ENCODE results near the gene NARF. TPM values are rescaled to one million over a fixed set of nuclear protein-coding genes. Genes with fewer than 3 reads are reported as not detected.

NARF gene
- total RNA-seq, 2 donors from 2014 or later, result 68.7 to 75.5 TPM

DNA sequence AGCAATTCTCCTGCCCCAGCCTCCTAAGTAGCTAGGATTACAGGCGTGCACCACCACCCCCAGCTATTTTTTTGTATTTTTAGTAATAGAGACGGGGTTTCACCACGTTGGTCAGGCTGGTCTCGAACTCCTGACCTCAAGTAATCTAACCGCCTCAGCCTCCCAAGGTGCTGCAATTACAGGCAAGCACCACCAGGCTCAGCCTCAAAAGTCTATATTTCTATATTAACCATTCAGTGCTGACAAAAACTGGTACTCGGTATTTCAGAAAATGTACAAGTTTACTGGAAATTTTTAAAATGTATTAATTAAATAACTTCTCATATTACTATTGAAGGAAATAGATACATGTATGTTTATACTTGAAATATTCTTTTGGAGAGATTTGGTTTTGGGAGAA lies 41.8 kb upstream of the NARF start:
- no peak for TF ChIP-seq CTCF (IDR thresholded peaks at IDR 0.05)

DNA sequence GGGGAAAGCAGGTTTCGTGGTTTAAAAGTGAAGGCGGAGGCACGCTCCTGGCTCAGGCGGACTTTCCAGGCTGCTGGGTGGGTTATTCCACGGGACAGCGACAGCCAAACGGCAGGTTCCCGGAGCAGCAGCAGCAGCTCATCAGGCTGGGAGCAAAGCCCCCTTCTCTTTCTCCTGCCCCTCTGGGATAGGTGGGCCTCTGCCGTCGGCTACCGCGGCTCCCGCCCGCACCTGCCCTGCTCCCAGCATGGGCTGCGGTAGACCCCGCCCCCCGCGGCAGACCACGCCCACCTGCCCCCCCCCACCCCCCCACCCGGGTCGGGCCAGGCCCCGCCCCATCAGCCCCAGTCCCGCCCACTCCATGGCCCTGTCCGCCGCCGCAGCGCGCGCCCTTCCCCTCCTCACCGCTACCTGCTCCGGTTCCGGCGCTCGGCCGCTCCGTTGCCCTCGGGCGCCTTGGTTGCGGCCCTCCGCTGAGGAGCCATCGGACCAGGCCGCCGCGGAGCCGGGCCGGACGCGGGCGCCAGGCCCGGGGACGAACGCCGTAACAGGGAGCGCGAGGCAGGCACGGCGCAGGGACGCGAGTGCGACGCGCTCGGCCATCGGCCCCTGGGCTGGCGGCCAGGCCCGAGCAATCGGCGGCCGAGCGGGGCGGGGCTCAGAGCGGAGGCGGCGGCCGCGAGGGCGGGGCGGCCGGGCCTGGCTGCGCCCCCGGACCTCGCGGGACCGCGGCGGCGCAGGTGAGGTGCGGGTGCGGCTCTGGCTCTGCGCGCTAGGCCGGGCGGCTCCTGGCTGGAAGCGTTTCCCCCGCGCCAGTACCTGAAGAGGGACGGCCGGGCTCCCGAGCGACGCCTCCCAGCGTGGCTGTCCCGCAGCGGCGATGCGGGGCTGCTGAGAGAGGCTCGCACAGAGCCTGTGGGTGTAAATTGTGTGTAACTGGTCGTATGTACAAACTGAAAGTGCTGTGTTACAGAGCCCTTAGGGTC lies 40.2 kb upstream of the NARF start, which contains the start of the genes HEXD and OGFOD3:
Gene HEXD (plus strand): TSS at position 347 of the 986 bp plus-strand sequence. CDS start 1,453 bp downstream, outside the sequence.
Gene OGFOD3 (minus strand): TSS at position 586 of the 986 bp plus-strand sequence. CDS start 101 bp downstream, at position 485.
- no peaks in the 10 kb centered on the region for H3K36me3 ChIP-seq
- H3K9ac ChIP-seq (ENCODE audit: low read depth in 2 of 2, low read length in 2 of 2), result peak within 1 kb of the TSS; percentile 87 to 89
- intact Hi-C loops (cut with DNase I), result no loop called here
- no peak for TF ChIP-seq CTCF (IDR thresholded peaks at IDR 0.05)
- H3K27me3 ChIP-seq, result no peaks in the 10 kb centered on the region
- no peaks in the 10 kb centered on the region for H3K9me3 ChIP-seq
- peak; percentile 83 for DNase-seq
- H3K27ac ChIP-seq, result peak within 1 kb of the TSS; percentile 82
- H3K4me3 ChIP-seq, result peak within 1 kb of the TSS; percentile 66
- no peaks in the 10 kb centered on the region for H3K4me1 ChIP-seq

More for the DNA sequence above, 41.8 kb upstream of the NARF start:
- no peaks in the 10 kb centered on the region for H3K27me3 ChIP-seq
- intact Hi-C loops (cut with DNase I), result no loop called here
- H3K9ac ChIP-seq (ENCODE audit: low read depth in 2 of 2, low read length in 2 of 2), result no peak overlapping the region
- no peaks in the 10 kb centered on the region for H3K36me3 ChIP-seq
- no peaks in the 10 kb centered on the region for H3K4me1 ChIP-seq
- no peak overlapping the region for H3K27ac ChIP-seq
- no peak overlapping the region for H3K4me3 ChIP-seq
- H3K9me3 ChIP-seq, result no peaks in the 10 kb centered on the region
- no peak for DNase-seq

- peak overlapping the region; percentile 66 for H3K4me3 ChIP-seq
- DNase-seq, result no peak
- no peaks in the 10 kb centered on the region for H3K36me3 ChIP-seq
- H3K9ac ChIP-seq (ENCODE audit: low read depth in 2 of 2, low read length in 2 of 2), result peak overlapping the region in 1 of 2 donors; percentile 89
- H3K27me3 ChIP-seq, result no peaks in the 10 kb centered on the region
- no peaks in the 10 kb centered on the region for H3K9me3 ChIP-seq
- peak overlapping the region; percentile 82 for H3K27ac ChIP-seq
- TF ChIP-seq CTCF (IDR thresholded peaks at IDR 0.05), result no peak
- no peaks in the 10 kb centered on the region for H3K4me1 ChIP-seq
- intact Hi-C loops (cut with DNase I), result no loop called here
Measured at GRCh38 chr17:82419540-82419939, 39.0 kb upstream of the NARF start.

DNA sequence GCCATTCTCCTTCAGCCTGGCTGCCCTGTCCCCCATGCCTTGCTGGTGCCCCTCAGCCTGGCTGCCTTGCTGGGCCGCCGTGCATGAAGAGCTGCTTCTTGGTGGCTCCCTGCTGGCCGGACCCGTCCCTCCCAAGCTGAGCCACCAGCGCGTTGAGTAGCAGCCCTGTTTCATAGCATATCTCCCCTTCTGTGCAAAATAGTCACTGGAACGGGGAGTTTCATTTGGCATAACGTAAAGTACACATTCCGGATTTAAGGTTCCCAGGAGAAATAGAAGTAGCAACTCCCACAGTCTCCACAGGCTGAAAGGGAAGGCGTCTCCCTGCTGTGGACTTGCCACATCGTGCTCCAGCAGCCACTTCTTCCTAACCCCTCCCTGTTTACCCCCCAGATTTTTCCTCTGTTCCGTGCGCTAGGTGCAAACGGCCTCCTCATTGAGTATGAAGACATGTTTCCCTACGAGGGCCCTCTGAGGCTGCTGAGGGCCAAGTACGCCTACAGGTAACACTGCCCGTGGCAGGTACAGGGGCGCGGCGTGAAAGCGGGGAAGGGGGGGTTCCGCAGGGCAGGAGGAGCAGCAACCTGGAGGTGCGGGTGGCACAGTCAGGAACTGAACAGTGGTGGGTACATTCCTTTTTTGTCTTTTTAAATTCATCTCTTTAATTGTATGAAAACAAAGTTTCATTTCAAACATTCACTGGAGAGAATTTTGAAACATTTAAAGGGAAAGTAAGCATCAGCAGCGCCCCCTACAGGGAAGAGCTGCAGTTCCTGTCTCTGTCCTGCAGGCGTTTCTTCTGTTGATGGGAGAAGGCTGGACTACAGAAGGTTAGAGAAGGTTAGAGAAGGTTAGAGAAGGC lies 34.3 kb upstream of the NARF start:
- H3K4me1 ChIP-seq, result no peaks in the 10 kb centered on the region
- DNase-seq, result peak; percentile 44

More for the DNA sequence above, 34.3 kb upstream of the NARF start:
- TF ChIP-seq CTCF (IDR thresholded peaks at IDR 0.05), result peak; percentile 67
- intact Hi-C loops (cut with DNase I), result no loop called here
- Histone ChIP-seq H3K9ac (ENCODE audit: low read depth in 2 of 2, low read length in 2 of 2) (no peak overlapping the region), H3K27me3 (no peaks in the 10 kb centered on the region), H3K9me3 (no peaks in the 10 kb centered on the region), H3K4me3 (no peak overlapping the region), H3K36me3 (no peaks in the 10 kb centered on the region), H3K27ac (no peak overlapping the region)
